GM12878 (cell line): ENCODE data around the gene ZNF202.

Source experiments
- RBBP5 ChIP-seq: fragments of 200-600 bp; sonication (generic); conservative IDR thresholded peaks from 2 replicates; pipeline ENCODE4 v1.6.1; 2016
- TARDBP ChIP-seq: IDR thresholded peaks from 2 replicates; pipeline ENCODE4 v1.6.1; 2016; ENCODE audit warnings: borderline replicate concordance
- YY1 ChIP-seq: IDR thresholded peaks from 2 replicates; pipeline ENCODE4 v1.6.1; 2011; ENCODE audit warnings: low read depth, mild to moderate bottlenecking, low read length
- TF ChIP-seq, protein P1 (sequence below): fragments of 450-650 bp; formaldehyde crosslinking; IDR thresholded peaks from 2 replicates; pipeline ENCODE4 v1.5.0; 2022; ENCODE audit warnings: mild to moderate bottlenecking, missing genetic modification characterization
- TF ChIP-seq, protein P2 (sequence below): fragments of 450-650 bp; IDR thresholded peaks from 2 replicates; pipeline ENCODE4 v1.6.1; 2016; ENCODE audit warnings: mild to moderate bottlenecking, moderate library complexity, borderline replicate concordance
- TF ChIP-seq, protein P3 (sequence below), 3 experiments: IDR thresholded peaks in 2 of 3; conservative IDR thresholded peaks in 1 of 3; 2 replicates each; pipeline ENCODE4 v1.5.1; 2011; ENCODE audit warnings: low read depth in 3 of 3, low read length in 3 of 3, mild to moderate bottlenecking in 3 of 3, control low read depth in 2 of 3, moderate library complexity in 2 of 3, inconsistent platforms in 1 of 3, mixed read lengths in 1 of 3; ENCODE audit not compliant: control insufficient read depth in 2 of 3, insufficient read depth in 1 of 3; ENCODE audit errors: extremely low read depth in 1 of 3

DNA sequence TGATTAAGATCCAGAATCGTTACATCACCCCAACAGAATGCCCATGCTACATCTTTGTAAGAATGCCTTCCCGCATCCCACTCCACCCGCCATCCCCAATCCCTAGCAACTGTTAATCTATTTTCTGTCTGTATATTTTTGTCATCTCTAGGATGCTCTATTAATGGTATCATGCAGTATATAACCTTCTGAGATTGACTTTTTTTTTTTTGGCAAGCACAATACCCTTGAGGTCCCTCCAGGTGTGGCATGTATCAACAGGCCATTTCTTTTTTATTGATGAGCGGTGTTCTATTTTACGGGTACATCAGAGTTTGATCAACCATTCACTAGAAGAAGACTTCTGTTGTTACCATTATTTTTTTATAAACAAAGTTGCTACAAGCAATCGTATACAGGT, 56.9 kb downstream of the ZNF202 start:
- TF ChIP-seq, protein P1, sequence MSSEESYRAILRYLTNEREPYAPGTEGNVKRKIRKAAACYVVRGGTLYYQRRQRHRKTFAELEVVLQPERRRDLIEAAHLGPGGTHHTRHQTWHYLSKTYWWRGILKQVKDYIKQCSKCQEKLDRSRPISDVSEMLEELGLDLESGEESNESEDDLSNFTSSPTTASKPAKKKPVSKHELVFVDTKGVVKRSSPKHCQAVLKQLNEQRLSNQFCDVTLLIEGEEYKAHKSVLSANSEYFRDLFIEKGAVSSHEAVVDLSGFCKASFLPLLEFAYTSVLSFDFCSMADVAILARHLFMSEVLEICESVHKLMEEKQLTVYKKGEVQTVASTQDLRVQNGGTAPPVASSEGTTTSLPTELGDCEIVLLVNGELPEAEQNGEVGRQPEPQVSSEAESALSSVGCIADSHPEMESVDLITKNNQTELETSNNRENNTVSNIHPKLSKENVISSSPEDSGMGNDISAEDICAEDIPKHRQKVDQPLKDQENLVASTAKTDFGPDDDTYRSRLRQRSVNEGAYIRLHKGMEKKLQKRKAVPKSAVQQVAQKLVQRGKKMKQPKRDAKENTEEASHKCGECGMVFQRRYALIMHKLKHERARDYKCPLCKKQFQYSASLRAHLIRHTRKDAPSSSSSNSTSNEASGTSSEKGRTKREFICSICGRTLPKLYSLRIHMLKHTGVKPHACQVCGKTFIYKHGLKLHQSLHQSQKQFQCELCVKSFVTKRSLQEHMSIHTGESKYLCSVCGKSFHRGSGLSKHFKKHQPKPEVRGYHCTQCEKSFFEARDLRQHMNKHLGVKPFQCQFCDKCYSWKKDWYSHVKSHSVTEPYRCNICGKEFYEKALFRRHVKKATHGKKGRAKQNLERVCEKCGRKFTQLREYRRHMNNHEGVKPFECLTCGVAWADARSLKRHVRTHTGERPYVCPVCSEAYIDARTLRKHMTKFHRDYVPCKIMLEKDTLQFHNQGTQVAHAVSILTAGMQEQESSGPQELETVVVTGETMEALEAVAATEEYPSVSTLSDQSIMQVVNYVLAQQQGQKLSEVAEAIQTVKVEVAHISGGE (CRISPR knock-in tag): no peak
- no peak for TF ChIP-seq RBBP5
- no peak for TF ChIP-seq YY1
- TF ChIP-seq, protein P2, sequence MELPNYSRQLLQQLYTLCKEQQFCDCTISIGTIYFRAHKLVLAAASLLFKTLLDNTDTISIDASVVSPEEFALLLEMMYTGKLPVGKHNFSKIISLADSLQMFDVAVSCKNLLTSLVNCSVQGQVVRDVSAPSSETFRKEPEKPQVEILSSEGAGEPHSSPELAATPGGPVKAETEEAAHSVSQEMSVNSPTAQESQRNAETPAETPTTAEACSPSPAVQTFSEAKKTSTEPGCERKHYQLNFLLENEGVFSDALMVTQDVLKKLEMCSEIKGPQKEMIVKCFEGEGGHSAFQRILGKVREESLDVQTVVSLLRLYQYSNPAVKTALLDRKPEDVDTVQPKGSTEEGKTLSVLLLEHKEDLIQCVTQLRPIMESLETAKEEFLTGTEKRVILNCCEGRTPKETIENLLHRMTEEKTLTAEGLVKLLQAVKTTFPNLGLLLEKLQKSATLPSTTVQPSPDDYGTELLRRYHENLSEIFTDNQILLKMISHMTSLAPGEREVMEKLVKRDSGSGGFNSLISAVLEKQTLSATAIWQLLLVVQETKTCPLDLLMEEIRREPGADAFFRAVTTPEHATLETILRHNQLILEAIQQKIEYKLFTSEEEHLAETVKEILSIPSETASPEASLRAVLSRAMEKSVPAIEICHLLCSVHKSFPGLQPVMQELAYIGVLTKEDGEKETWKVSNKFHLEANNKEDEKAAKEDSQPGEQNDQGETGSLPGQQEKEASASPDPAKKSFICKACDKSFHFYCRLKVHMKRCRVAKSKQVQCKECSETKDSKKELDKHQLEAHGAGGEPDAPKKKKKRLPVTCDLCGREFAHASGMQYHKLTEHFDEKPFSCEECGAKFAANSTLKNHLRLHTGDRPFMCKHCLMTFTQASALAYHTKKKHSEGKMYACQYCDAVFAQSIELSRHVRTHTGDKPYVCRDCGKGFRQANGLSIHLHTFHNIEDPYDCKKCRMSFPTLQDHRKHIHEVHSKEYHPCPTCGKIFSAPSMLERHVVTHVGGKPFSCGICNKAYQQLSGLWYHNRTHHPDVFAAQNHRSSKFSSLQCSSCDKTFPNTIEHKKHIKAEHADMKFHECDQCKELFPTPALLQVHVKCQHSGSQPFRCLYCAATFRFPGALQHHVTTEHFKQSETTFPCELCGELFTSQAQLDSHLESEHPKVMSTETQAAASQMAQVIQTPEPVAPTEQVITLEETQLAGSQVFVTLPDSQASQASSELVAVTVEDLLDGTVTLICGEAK: no peak
- TF ChIP-seq, protein P3, sequence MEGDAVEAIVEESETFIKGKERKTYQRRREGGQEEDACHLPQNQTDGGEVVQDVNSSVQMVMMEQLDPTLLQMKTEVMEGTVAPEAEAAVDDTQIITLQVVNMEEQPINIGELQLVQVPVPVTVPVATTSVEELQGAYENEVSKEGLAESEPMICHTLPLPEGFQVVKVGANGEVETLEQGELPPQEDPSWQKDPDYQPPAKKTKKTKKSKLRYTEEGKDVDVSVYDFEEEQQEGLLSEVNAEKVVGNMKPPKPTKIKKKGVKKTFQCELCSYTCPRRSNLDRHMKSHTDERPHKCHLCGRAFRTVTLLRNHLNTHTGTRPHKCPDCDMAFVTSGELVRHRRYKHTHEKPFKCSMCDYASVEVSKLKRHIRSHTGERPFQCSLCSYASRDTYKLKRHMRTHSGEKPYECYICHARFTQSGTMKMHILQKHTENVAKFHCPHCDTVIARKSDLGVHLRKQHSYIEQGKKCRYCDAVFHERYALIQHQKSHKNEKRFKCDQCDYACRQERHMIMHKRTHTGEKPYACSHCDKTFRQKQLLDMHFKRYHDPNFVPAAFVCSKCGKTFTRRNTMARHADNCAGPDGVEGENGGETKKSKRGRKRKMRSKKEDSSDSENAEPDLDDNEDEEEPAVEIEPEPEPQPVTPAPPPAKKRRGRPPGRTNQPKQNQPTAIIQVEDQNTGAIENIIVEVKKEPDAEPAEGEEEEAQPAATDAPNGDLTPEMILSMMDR (IDR thresholded peaks at IDR 0.05 in 2 of 3, conservative IDR thresholded peaks at IDR 0.05 in 1 of 3; ENCODE audit: control insufficient read depth in 2 of 3, extremely low read depth in 1 of 3, insufficient read depth in 1 of 3, low read depth in 3 of 3, low read length in 3 of 3): no peak
- TF ChIP-seq TARDBP: no peak
